HG03175 (cell line): ENCODE results near the gene CDC73.
"Not testable (repeated sequence)": the region's sequence is repeated elsewhere in the genome, so short reads cannot be mapped to it uniquely, and the experiment has no call there.

Source experiments
- ATAC-seq: cut with Tn5 transposase; IDR thresholded peaks from one replicate; pipeline ENCODE4 v1.9.1; 2021; ENCODE audit warnings: mild to moderate bottlenecking, moderate library complexity; ENCODE audit not compliant: unreplicated experiment

CDC73 gene

DNA sequence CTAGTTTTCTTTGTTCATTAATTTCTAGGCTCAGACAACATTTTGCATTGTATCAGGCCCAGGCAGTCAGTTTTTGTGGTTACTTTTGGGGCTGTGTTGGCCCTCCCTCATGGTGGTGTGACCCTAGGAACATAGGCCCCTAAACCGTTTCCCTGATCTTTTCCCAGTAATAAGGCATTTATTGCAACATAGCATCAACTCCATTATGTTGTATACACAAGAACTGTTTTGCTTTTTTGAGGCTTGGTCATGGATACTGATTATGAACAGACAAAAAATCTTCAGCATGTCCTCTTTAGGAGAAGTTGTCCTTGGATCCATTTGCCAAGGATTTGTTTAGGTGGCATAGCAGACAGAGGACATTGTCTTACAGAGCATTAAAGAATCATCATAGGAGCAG lies 54.3 kb downstream of the CDC73 start:
- no peak for ATAC-seq

GRCh38 chr1:193176788-193177187 lies 55.0 kb downstream of the CDC73 start:
- ATAC-seq: no peak

GRCh38 chr1:193179094-193179493 lies 57.3 kb downstream of the CDC73 start:
- no peak for ATAC-seq

GRCh38 chr1:193181536-193181935 lies 59.7 kb downstream of the CDC73 start:
- ATAC-seq: no peak

GRCh38 chr1:193181985-193182384 lies 60.2 kb downstream of the CDC73 start:
- ATAC-seq: no peak

DNA sequence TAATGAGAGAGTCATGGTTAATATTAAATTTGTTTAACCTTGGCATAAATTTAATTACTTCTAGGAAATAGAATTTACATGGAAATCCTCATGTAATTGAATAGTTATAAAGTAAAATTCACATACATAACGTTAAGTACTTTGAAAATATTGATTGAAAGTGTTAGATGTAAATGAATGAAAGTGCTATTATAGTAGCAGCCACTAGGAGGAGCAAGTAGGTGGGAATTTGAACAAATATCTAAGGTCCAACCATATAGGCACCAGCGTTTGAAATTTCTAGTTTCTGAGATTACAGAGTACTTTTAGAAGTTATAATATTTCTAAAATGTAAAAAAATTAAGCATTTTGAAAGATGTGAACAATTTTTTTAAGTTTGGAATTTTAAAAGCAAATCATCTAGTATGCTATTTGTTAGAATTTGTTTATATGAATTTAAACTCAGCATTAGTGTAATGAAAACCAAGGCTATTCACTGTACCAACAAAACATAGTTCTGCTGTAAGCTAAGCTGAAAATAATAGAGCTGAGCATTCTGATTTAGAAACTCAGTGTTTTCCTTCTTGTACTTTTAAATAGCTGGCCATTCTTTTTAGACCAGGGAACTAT lies 61.3 kb downstream of the CDC73 start:
- peak; percentile 70 for ATAC-seq

GRCh38 chr1:193184776-193185175 lies 62.9 kb downstream of the CDC73 start:
- ATAC-seq: no peak

DNA sequence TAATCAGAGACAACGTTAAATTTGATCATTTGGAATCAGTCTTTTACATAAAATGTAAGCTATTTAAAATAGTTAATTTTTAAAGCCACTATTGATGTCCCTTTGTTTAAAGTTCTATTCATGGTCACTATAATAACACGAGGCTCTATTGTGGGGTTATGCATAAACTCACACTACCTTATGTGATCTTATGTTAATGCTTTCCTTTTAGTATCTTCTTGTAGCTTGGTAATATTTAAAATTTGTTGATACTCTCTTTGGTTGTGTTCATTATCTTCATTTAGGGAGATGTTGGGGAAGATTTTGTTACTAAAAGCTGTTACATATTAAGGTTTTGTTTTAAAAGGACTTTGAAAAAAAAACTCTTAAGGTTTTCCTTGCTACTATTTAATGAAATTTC lies 63.4 kb downstream of the CDC73 start:
- ATAC-seq: no peak

- ATAC-seq: no peak
These were observed 64.3 kb downstream of the CDC73 start, which contains the start of gene B3GALT2 for GRCh38 chr1:193185901-193186731. B3GALT2 (minus strand) TSS chr1:193186613; CDS start chr1:193181562, 5,051 bp downstream.

GRCh38 chr1:193187114-193187513 lies 65.3 kb downstream of the CDC73 start:
- no peak for ATAC-seq

DNA sequence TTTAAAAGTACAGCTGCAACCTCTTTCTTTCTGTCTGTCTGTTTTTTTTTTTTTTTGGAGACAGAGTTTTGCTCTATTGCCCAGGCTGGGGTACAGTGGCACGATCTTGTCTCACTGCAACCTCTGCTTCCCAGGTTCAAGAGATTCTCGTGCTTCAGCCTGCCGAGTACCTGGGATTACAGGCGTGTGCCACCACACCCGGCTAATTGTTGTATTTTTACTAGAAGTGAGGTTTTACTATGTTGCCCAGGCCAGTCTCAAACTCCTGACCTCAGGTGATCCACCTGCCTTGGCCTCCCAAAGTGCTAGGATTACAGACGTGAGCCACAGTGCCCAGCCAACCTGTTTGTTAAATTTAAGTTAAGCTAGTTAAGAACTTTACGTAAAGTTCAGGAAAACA lies 67.1 kb downstream of the CDC73 start:
- not testable (repeated sequence) for ATAC-seq

GRCh38 chr1:193189442-193190095 lies 67.7 kb downstream of the CDC73 start:
- ATAC-seq: no peak

DNA sequence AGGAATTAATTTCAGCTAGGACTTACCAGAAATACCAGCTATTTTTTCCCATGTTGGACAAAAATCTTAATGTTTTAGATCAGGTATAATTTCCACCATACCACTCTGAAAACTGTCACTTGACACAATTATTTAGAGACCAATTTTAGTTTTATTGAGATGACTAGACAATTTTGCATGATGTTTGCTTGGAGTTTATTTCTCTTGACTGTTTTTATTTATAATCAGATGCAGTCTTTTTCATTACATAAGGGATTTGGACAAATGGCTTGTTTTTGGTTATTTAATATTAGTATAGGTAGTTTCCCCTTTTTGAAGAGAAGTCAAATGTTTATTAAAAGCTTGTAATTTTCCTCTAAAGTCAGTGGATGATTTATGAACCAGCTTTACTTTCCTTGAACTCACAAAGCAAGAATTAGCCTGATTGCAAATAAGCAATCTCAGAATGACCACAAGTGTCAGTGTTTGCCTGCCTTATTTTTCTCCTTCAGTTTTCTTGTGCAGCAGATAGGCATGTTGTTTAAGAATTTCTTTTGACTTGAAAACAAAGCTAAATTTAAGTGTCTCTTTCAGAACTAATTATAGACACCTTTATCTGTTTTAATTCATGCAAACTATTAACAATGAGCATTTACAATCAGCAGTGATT lies 68.4 kb downstream of the CDC73 start:
- no peak for ATAC-seq

DNA sequence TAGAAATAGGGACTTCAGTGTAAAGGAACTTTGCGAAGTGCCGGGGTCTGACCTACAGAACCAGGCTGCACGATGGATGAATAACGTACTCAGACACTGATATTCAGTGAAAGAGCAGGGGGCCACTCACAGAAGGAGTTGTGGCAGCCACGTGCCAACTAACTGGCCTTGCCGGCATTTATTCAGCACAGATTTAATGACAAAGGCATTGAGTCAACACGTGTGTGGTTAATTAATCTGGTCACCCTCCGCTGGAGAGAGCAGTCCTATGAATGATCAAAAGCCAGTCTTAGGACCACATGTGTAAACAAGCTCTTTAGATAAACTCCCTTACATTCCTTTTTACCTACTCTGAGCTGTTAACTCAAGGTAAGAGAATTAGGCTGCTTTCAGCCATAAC lies 70.8 kb downstream of the CDC73 start:
- no peak for ATAC-seq

GRCh38 chr1:193199940-193200339 lies 78.1 kb downstream of the CDC73 start:
- no peak for ATAC-seq

GRCh38 chr1:193201021-193201420 lies 79.2 kb downstream of the CDC73 start:
- ATAC-seq: no peak

- ATAC-seq: peak; percentile 5
These were observed 89.2 kb downstream of the CDC73 start for GRCh38 chr1:193210996-193211395.

GRCh38 chr1:193211539-193211938 lies 89.7 kb downstream of the CDC73 start:
- ATAC-seq: peak; percentile 82

DNA sequence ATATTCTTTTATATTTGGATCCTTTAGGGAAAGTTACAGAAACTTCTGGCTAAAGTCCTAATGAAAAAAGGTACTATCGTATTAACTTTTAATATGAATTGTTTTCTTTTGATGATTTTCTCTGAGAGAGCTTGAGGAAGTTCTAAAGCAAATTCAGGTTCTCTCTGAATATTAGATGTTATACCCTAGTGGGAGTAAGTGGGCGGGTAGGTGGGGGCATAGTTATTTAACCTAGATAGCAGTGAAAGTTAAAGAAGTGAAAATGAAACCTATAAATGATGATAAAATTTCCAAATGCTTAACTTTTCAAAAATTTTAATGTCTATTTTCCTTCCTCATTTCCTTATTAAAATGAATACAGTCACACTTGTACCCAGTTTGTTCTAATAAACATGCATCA lies 90.8 kb downstream of the CDC73 start:
- ATAC-seq: no peak

DNA sequence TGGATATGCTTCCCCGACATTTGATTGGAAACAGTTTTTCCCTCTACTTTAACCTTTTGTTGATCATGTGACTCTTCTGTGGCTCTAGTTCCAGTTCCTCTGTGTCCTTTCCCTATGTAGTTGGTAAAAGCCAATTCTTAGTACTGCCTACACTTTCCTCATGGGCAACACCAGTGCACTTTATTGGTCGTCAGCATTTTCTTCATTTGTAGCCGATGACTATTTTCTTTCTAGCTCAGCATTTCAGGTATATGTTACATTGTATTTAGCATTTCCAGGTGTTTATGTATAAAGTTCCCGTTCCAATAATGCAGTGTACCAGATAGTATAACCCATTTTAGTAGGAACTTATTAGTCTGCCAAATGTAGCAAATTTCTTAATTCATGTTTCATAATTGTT lies 92.2 kb downstream of the CDC73 start:
- ATAC-seq: no peak

DNA sequence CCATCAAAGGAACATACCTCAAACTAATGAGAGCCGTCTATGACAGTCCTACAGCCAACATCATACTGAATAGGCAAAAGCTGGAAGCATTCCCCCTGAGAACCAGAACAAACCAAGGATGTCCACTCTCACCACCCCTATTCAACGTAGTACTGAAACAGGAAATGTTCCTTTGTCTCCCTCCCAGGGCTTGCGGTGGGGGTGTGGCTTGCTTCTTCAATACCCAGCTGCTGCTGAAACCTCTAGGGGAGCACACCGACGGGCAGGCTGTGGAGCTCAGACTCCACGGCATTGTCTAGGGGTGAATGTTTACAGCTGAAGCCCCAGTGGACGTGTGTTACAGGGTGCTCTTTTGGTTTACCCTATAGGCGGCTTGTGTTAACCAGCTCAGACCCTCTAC lies 95.1 kb downstream of the CDC73 start:
- ATAC-seq: no peak
